ENCODE measurements around the gene FAXDC2. TPM values are rescaled to one million over a fixed set of nuclear protein-coding genes. Genes with fewer than 3 reads are reported as not detected.

Gene FAXDC2
- total and polyA plus RNA-seq, 9 of the 15 experiments (the other 6 are each of a cell fraction or from before 2014, with no cell fraction given): 2.4 to 30.0 (median 9.9) TPM

GRCh38 chr5:154782812-154783592 is 67.4 kb downstream of the FAXDC2 start (continued):
- TF ChIP-seq CCNT2 (IDR thresholded peaks at IDR 0.05; ENCODE audit: borderline replicate concordance, extremely low read depth, insufficient read length, low read depth, low read length) (no peak), PPARD (CRISPR knock-in tag; IDR thresholded peaks at IDR 0.05) (no peak), PKNOX1 (IDR thresholded peaks at IDR 0.05) (peak; percentile 90)

- peaks cover 60% of the 10 kb centered on the region for H4K20me1 ChIP-seq (replicated peaks; ENCODE audit: control insufficient read depth, insufficient read depth, low read length)
- no peak for FAIRE-seq
- CTCF ChIA-PET (ENCODE audit: low intra/inter-chr PET ratio): no interaction called here
- H3K4me3 ChIP-seq: no peak overlapping the region
- peak; percentile 58 to 70 (median 60) for DNase-seq (ENCODE audit: extremely low read depth in 1 of 4, low spot score in 3 of 4)
- in situ Hi-C loops (cut with MboI): no loop called here
- WGBS (ENCODE audit: insufficient coverage, low coverage, missing lambda C conversion rate): 25% methylated on average over 4 of the region's 4 CpGs
- H3K9me1 ChIP-seq (ENCODE audit: control insufficient read depth, insufficient read depth, low read length): peaks cover 4% of the 10 kb centered on the region
- no peaks in the 10 kb centered on the region for H3K27me3 ChIP-seq (ENCODE audit: control insufficient read depth in 2 of 2, insufficient read depth in 2 of 2, low read length in 2 of 2)
- peak; percentile 75 for ATAC-seq
- POLR2A ChIA-PET: interaction anchor here (2.1 to 2.8 kb wide), 4 partner anchors 10 to 24 kb away, joined by 6 to 32 read pairs (median 10); no protein-coding TSS in a partner anchor
- peaks cover 54% of the 10 kb centered on the region; the same call in 2 of the 3 replicates for H3K36me3 ChIP-seq (ENCODE audit: control insufficient read depth, insufficient read depth, low read length)
- no TSS peak for BruUV-seq (replicated peaks)
- H3K9me3 ChIP-seq (replicated peaks; ENCODE audit: control insufficient read depth, insufficient read depth, low read depth, low read length): no peaks in the 10 kb centered on the region
- 0 out of 2 replicates have a peak overlapping the region, but pooled peaks have one; percentile 5 for H3K4me2 ChIP-seq (ENCODE audit: insufficient read depth, low read length)
- no peak overlapping the region for H2AFZ ChIP-seq (ENCODE audit: low read depth, low read length)
- peak overlapping the region; percentile 44; the same call in 2 of the 3 replicates for H3K27ac ChIP-seq (ENCODE audit: extremely low read depth, low read depth, low read length)
- peaks cover 99% of the 10 kb centered on the region for H3K79me2 ChIP-seq (ENCODE audit: control insufficient read depth, insufficient read depth, low read length)
- intact Hi-C loops (cut with micrococcal nuclease): loop anchor here (10.0 kb wide), 1 partner anchor 128 kb away; no protein-coding TSS in a partner anchor
- H3K4me1 ChIP-seq (replicated peaks in 1 of 2; ENCODE audit: control insufficient read depth in 2 of 2, insufficient read depth in 2 of 2, low read length in 2 of 2): peaks cover 33 to 62% of the 10 kb centered on the region in 2 experiments
- peak overlapping the region in 1 of 2 experiments; percentile 66; a peak in 2 of 4 replicates for H3K9ac ChIP-seq (ENCODE audit: insufficient read depth in 1 of 2, low read depth in 2 of 2, low read length in 2 of 2)
- TF ChIP-seq HINFP (tag; conservative IDR thresholded peaks at IDR 0.05; ENCODE audit: low read depth) (no peak), REST (IDR thresholded peaks at IDR 0.05; ENCODE audit: borderline replicate concordance) (peak; percentile 33), REST (CRISPR knock-in tag; IDR thresholded peaks at IDR 0.05; ENCODE audit: low read depth) (no peak)
These were observed 68.1 kb downstream of the FAXDC2 start for GRCh38 chr5:154782326-154782725.

All from K562 (cell line).